GM21381 (cell line): ENCODE data around the gene SDR42E2.
"Not testable (repeated sequence)": the region's sequence is repeated elsewhere in the genome, so short reads cannot be mapped to it uniquely, and the experiment has no call there.

Experiments
- ATAC-seq: cut with Tn5 transposase; IDR thresholded peaks from one replicate; pipeline ENCODE4 v1.9.1; 2021; ENCODE audit warnings: mild to moderate bottlenecking, moderate library complexity; ENCODE audit not compliant: unreplicated experiment

Gene SDR42E2

DNA sequence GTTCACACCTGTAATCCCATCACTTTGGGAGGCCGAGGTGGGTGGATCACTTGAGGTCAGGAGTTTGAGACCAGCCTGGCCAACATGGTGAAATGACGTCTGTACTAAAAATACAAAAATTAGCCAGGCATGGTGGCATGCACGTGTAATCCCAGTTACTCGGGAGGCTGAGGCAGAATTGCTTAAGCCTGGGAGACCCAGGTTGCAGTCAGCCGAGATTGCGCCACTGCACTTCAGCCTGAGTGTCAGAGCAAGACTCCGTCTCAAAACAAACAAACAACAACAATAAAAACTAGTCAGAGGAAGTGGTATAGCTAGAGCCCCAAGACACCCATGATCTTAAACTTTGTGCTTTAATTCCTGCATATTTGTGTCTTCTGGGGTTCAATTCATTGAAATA lies 9.2 kb upstream of the SDR42E2 start:
- ATAC-seq: not testable (repeated sequence)

DNA sequence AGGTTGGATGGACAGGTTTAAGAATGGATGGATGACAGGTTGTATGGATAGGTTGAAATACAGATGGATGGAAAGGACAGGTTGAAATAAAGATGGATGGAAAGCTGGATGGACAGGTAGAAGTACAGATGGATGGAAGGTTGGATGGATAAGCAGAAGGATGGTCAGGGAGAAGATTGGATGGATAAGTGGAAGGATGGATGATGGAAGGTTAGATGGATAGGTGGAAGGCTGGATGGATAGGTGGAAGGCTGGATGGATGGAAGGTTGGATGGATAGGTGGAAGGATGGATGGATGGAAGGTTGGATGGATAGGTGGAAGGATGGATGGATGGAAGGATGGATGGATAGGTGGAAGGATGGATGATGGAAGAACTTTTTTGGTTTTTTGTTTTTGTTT lies 905 bp upstream of the SDR42E2 start:
- no peak for ATAC-seq

DNA sequence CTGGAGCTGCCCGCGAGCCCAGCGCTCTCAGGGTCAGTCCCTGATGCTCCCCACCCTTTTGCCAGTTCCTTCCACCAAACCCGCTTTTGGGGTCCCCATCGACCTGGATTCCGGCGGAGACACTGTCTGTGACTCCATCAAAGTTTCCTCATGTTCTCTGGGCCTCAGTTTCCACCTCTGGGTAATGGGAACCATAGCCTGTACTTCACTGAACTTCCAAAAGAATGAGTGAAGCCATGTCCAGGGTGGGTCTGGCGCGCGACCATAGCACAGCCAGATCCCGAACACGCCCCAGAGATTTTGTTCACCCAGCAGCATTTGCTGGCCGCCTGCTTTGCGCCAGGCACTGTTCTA lies 327 bp downstream of the SDR42E2 start:
- no peak for ATAC-seq

DNA sequence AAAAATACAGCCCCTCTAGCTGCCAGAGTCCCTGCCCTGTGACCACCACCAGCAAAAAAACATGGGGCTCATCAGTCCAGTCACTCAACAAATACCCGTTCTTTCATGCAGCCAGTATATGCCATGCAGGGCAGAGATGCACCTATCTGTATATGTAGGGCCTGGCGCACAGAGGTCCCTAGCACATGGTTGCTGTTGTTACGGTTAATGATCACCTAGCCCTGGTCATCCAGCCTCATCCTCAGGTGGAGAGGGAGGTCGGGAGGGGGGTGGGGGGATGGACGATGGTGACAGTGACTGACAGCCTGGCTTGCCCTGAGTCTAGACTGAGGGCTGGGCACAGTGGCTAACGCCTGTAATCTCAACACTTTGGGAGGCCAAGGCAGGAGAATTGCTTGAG lies 1.5 kb downstream of the SDR42E2 start:
- ATAC-seq: no peak

DNA sequence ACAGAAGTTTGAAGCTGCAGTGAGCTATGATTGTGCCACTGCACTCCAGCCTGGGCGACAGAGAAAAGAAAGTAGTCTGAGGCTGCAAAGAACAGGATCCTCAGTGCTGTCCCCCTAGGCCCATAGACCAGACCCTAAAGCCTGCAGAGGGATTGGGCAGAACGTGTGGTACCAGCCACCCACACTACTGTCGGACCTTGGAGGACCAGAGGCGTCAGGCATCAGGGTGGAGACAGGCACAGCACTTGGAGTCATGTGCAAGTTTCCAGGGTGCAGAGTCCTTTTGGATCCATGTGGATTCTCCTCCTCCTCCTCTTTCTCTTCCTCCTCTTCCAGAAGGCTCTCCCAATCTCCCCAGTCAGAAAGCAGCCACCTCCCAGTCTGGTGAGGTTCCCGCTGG lies 2.2 kb downstream of the SDR42E2 start:
- no peak for ATAC-seq

DNA sequence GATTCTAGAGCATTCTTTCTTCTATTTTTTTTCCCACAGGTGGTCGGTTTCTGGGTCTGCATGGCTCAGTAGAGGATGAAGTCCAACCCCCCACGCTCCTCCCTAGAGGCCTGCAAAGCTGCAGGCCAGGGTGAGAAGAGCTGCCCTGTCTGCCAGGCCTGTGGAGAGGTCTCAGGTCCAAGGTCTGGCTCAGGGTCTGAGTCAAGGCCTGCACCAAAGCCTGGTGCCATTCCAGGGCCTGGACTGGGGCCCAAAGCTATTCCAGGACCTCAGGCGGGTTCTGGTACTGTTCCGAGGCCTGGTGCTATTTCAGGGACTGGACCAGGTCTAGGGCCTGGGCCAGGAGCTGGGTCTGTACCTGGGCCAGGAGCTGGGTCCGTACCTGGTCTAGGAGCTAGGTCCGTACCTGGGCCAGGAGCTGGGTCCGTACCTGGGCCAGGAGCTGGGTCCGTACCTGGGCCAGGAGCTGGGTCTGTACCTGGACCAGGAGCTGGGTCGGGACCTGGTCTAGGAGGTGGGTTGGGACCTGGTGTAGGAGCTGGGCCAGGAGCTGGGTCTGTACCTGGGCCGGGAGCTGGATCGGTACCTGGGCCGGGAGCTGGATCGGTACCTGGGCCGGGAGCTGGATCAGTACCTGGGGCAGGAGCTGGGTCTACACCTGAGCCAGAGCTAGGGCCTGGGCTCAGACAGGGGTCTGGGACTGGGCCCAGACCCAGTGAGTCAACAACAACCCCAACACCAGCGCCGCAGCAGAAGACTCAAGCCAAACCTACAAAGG lies 3.4 kb downstream of the SDR42E2 start:
- ATAC-seq: no peak

DNA sequence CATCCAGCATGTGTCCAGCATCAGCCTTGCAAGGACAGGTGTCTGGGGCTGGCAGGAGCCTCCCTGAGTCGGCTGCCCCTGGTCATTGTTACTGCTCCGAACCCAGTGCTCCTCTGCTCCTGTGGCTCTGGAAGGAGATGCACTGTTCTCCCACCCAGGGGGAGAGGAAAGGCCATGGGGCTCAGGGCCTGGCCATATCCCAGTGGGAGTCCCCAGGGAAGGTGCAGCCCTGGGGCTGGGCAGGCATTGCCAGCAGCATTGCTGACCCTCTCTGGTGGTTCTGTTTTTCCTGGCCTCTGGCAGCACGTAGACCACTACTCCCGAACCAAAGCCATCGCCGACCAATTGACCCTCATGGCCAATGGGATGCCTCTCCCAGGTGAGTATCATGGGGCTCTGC lies 9.6 kb downstream of the SDR42E2 start:
- no peak for ATAC-seq

DNA sequence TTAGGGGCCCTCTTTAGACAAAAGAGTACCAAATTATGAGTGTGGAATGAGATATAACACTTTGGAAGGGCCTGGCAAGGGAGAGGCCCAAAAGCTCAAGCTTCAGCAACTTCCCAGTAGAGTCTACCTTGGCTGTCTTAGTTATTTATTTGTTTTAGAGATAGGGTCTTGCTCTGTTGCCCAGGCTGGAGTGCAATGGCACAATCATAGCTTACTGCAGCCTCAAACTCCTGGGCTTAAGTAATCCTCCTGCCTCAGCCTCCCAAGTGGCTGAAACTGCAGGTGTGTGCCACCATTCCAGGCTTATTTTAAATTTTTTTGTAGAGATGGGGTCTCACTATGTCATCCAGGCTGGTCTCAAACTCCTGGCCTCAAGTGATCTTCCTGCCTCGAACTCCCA lies 10.3 kb downstream of the SDR42E2 start:
- ATAC-seq: not testable (repeated sequence)

DNA sequence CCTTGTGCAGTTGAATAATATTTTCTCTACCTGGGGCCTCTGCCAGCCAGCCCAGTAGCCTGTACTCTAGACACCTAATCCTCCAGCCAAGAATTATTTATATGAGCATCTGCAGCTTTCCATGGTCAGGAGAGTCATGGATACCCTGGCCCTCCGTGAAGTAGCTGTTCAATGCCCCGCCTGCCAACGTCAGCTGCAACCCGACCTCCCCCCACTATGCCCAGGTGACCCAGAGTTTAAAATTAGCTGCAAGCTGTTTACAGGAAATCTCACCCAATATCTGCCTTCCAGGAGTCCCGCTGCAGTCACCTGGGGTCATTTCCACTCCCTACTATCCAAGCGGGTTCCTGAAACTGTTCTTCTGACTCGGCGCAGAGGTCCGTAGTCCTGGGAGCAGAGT lies 12.3 kb downstream of the SDR42E2 start:
- no peak for ATAC-seq

DNA sequence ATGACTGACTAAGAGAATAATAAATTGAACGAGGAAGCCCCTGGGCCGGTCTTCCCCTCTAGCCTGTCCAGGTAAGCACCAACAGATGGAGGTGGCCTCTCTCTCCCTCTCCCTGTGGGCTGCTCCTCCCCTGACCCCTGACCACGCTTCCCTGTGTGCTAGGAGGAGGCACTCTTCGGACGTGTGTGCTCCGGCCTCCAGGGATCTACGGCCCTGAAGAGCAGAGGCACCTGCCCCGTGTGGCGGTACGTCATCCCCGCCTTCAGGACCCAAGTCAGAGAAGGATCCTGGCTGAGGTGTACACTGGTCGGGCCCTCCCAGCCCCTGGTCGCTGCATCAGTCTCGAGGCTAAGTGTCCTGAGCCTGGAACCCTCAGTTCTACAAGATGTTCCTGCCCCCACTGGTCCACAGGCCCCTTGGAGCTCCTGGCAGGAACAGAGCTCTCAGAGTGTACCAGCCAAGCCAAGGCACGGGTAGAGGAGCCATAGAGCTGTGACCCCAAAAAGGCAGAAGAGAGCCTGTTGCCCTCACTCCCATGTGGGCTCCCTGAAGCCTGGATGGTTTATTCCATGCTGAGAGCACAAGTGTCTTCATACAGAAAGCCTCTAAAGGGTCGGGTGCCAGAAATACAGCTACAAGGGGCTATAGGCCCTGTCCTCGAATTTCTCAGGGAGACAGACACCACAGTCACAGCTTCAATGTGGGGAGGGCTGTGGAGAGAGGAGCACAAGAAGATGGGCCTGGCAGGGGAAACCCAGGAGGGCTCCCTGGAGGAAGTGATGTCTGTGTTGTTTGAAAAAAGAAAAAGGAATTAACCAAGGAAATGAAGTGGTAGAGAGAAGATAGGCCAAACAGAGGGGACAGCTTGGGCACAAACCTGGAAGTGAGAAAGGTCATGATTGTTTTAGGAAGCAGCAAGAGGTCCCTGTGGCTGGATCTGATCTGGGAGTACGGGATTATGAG lies 15.9 kb downstream of the SDR42E2 start:
- no peak for ATAC-seq

DNA sequence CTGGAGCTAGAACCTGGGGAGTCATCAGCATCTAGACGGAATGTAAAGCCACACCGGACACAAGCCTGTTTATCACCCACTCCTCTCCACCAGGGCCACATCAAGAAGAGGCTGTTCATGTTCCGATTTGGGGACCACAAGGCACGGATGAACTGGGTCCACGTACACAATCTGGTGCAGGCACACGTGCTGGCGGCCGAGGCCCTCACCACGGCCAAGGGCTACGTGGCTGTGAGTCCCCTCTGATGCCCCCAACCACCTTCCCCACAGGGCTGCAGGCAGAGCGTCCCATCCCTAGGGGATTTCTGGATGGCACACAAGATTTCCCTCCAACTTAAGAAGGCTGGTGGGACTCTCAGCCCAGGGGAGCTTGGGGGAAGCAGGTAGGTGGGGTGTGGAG lies 19.1 kb downstream of the SDR42E2 start:
- ATAC-seq: no peak

DNA sequence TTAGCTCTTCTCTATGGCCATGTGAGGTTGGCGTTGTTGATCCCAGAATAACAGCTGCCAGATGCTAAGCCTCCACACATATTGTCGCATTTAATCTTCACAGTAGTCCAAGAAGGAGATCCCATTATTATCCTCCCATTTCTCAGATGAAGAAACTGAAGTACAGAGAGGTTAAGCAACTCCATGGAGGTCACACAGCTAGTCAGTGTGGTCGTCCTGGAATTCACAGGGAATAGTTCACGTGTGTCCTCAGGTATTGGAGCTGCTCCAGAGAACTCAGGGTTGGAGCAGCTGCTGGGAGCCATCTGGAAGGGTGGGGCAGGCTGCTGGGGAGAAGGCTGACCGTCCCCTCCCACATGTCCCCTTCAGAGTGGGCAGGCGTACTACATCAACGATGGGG lies 19.5 kb downstream of the SDR42E2 start:
- no peak for ATAC-seq

DNA sequence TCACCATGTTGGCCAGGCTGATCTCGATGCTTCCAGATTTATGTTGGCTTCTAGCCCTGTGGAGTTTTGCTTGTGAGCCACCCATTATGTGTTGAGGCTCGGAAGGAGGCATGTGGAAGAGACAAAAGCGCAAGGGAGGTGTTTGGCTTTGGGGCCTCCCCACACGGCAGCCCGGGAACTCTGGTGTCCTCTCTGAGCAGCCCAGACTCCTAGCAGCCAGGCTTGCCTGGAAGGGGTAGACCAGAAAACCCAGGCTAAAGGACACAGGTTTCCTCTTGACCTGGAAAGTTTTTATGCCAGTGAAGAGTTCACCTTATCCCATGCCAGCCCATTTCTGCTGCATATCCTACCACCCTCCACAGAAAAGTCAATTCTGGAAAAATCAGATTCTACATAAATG lies 21.0 kb downstream of the SDR42E2 start:
- no peak for ATAC-seq

DNA sequence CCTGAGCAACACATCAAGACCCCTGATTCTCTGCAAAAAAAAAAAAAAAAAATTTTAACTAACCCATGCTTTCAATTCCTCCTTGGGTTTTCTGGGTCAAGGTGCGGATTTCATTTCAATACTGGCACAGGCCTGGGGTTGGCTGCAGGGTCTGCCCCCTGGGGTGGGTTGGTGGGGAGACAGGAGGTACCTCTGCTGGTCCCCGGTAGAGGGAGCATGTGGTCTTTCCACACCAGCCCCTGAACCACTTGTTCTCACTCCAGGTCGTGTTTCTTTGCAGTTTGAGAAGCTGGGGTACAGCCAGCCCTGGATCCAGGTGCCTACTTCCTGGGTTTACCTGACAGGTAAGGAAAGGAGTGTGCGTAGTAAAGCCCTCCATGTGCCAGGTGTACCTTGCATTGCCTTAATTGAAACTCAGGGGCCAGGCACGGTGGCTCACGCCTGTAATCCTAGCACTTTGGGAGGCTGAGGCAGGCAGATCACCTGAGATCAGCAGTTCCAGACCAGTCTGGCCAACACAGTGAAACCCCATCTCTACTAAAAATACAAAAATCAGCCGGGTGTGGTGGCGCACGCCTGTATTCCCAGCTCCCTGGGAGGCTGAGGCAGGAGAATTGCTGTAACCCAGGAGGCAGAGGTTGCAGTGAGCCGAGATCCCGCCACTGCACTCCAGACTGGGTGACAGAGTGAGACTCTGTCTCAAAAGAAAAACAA lies 21.8 kb downstream of the SDR42E2 start:
- no peak for ATAC-seq

DNA sequence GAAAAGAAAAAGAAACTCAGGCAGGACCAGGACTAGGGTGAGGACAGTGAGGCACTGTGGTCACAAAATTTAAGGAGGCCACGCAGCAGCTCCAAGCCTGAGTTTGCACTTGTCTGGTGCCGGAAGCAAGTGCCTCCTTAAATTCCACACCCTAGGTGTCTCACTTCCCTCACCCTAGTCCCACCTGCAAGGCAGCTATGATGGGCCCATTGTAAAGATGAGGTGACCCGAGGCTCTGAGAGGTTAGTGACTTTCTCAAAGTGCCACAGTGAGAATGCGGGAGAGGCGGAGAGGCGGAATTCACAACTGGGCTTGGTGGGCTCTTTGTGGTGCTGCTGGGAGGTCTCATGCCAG lies 22.3 kb downstream of the SDR42E2 start:
- ATAC-seq: no peak

DNA sequence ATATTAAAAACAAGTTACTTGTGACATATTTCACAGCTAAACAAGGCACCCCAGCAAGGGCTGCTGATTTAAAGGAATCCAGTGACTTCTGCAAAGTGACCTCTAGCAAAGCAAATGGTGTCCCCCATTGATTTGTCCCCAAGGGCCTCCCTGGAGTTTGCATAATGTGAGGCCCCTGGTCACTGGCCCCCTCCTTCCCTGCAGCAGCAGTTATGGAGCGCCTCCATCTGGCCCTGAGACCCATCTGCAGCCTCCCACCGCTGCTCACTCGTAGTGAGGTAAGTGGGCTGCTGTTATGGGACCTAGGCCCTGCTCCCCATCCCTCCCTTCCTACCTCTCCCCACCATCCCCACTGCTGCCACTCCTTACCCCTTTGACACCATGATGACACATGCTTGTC lies 24.2 kb downstream of the SDR42E2 start:
- no peak for ATAC-seq

DNA sequence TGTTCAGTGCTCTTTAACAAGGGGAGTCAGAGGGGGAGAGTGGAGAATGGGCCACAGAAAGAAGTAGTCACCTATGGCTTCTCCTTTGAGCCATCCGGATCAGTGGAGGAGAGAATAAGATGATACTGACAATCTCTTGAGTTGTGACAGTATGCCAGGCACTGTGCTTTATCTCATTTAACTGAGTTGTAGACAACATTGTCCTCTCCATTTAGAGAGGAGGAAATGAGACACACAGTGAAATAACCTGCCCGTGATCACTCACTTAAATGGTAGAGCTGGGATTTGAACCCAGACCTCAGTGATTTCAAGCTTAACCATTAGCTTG lies 25.9 kb downstream of the SDR42E2 start:
- no peak for ATAC-seq

DNA sequence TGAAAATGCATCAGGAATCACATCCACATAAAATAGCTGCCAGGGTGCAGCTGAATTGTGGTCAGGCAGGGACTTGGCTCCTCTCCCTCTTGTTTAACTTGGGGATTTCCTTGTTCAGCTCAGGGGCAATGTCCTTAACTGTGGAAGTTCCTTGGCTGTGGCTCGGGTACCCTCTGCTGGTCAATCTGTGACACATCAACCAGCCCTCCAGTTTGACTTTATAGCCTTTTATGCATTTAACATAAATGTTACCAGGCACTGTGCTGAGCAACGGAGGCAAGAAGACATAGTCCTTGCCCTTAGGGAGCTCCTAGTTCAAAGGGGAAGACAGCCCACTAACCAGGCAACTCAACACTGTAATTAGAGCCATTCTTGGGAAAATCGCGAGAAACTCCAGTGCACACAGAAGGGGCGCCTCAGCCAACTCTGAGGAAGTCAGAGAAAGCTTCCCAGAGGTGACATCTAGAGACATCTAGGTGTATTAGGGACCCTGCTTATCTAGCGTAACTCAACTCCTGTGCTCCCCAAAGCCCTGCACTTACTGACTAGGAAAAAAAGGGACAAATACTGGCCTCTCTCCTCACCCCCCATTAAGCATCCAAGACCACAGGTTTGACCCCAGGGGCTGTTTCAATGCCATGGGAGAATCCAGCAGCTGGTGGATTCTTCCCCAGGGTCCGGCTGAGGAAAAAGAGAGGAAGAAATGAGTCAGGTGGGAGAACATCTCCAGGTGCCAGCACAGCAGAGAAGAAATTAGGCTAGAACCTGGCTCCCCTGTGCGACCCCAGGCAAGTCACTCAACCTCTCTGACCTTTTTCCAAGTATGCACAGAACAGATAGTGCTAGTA lies 26.5 kb downstream of the SDR42E2 start:
- no peak for ATAC-seq

DNA sequence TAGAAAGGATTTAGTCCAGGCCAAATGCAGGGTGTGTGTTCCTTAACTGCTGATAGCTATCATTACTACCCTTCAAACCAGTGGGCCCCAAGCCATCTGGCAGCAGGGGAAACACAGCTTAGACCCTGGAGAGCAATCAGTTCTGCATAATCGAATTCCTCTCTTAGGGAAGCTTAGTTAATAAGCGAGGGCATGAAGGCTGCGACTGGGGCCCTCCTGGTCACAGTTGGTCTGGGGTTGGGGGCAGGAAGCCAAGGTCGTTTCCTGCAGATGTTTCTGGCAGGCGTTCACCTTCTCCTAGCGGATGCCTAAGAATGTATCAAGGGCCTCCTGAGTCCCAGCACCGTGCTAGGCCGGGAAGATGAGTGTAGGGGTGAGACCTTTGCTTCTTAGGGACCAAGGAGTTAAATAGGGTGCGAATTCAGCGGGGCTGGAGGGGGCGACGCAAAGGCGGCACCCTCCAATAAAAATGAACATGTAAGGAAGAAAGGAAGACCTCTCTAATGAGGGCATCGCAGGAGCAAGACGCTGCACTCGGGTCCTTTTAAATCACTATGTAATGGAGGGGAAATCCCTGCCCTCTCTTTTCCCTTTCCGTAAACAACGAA lies 27.3 kb downstream of the SDR42E2 start:
- ATAC-seq: no peak

DNA sequence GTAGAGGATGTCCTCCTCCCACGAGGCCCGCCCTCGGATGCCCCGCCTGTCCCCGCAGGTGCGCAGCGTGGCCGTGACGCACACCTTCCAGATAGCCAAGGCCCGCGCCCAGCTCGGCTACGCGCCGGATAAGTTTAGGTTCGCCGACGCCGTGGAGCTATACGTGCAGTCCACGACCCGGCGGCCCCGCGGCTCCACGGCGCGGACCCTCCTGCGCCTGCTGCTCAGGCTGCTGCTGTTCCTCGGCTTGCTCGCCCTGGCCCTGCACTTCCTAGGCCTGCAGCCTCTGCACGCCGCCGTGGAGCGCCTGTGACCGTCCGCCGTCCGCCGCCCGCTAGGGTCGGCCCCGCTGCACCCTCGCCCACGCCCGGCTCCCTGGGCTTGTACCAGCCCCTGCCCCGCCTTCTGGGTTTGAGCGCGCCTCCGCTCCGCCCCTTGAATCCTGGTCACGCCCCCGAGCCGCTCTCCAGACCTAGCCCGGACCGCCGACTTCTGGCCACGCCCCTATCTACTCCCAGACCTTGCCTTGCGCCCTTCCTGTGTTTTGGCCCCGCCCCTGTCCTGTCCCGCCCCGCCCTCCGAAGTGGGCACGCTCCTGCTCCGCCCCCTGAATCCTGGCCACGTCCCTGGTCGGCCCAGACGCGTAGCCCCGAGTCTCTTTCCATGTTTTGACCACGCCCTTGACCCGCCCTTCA lies 27.9 kb downstream of the SDR42E2 start:
- ATAC-seq: peak; percentile 55
